Loucy (cell line): ENCODE measurements around the gene RNU5D-1.

ENCODE experiments used
- CTCF ChIP-seq: fragments of 200-600 bp; sonication (generic); conservative IDR thresholded peaks from 2 replicates; pipeline ENCODE4 v1.5.1; 2014; ENCODE audit warnings: mild to moderate bottlenecking, antibody characterized with exemption, low read length
- EZH2phosphoT487 ChIP-seq: fragments of 200-600 bp; IDR thresholded peaks from 2 replicates; pipeline ENCODE4 v1.6.1; 2018; ENCODE audit warnings: antibody characterized with exemption, mild to moderate bottlenecking, moderate library complexity, borderline replicate concordance

GRCh38 chr1:44684525-44684924 is 46.4 kb downstream of the RNU5D-1 start:
- TF ChIP-seq CTCF: no peak
- no peak for TF ChIP-seq EZH2phosphoT487
